Esophagus (tissue), 2 donors: ENCODE data around the gene XPO1. TPM values are rescaled to one million over a fixed set of nuclear protein-coding genes. Genes with fewer than 3 reads are reported as not detected.

Experiments
- polyA plus RNA-seq, 2 donors: library from polyadenylated mRNA; stranded (reverse); fragments of 200-250 nt; gene quantifications; one replicate each; pipeline ENCODE4 v1.2.3, GENCODE V29; 2013
- donor health status: healthy with polysubstance abuse.
- donor health status: Bipolar disorder and iron deficiency.

XPO1 gene
- polyA plus RNA-seq, 2 donors = 34.4 to 43.8 TPM

Other genes starting within 250 kb of the XPO1 start
- 10 to 100 TPM; 32.2 to 40.4 TPM for gene USP34, start 67.3 kb downstream of the XPO1 start, polyA plus RNA-seq